GM18507 (cell line): ENCODE results near the gene KLF11.
A peak's percentile ranks its signal among the peaks of the same experiment; 100 is the strongest.
"Not testable (repeated sequence)": the region's sequence is repeated elsewhere in the genome, so short reads cannot be mapped to it uniquely, and the experiment has no call there.

Experiments used
- DNase-seq: peaks from one replicate; pipeline ENCODE4 v3.0.0; 2011; ENCODE audit warnings: low read depth; ENCODE audit not compliant: insufficient read length; ENCODE audit errors: extremely low spot score
- FAIRE-seq: peaks from 2 replicates; lab custom pipeline; 2011; peaks lifted over from hg19 to GRCh38; lab: Jason Lieb, UNC

The KLF11 gene

DNA sequence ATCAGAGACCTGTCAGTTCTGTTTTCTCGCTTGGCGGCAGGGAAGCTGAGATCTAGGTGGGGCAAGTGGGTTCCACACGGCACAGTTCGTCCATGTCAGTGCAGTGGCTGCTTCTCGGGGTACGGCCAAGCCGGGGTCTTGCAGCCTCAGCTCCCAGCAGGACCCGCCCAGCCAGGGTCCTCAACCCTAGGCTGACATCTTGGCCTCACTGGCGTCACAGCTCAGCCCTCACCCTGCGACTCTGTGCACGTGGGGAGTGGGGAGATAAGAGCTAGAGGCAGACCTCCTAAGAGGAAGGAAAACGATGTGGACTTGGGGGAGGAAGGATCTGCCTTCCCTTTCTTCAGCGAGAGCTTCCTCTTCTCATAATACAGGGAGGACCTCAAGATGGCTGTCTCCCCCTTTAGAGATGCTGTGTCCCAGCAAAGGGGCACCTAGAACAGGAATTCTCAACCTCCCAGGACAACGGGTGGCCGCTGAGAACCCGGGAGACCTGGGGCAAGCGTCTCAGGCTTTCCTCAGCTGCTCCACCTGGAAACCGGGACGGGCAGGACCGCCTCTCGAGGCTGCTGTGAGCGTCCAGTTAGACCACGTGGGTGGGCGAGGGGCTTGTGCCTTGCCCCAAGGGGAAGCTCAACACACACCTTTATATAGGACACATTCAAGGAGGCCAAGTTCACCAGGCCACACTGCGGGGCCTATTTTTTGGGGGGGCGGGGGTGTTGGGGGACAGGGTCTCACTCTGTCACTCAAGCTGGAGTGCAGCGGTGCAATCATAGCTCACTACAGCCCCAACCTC lies 23.5 kb upstream of the KLF11 start:
- FAIRE-seq, result no peak
- no peak for DNase-seq

GRCh38 chr2:10022041-10022421 lies 21.3 kb upstream of the KLF11 start:
- DNase-seq, result no peak
- FAIRE-seq, result no peak

GRCh38 chr2:10022445-10022844 lies 20.9 kb upstream of the KLF11 start:
- FAIRE-seq, result no peak

DNA sequence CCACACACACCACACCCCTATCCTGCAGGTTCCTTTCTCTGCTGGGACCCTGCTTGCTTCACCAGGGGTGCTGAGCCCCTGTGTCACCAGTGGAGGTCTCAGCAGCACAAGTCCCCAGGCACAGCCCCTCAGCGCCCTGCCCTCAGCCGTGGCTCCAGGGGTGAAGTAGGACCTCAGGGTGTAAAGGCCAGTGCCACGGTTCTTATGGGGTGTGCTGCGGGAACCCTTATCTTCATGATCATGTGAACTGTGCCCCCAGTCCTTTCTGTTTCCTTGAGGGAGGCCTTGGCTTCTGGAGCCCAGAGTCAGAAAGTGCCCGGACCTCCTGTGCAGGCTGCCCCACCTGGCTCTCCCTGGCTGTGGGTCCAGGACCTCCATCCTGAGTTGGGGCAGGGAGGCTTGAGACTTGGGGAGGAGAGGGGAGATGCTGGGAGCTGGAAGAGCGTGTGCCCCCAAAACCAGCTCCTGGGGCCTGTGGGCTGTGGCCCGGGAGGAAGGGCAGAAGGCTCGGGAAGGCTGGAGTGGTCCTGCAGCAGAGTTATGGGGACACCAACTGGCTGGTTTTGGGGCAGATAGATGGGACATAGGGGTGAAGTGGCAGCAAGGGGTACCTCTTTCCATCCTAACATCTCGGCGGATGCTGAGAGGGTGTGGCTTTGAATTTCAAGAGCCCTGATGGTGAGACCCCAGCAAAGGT lies 20.2 kb upstream of the KLF11 start:
- DNase-seq, result no peak
- FAIRE-seq, result no peak

More at GRCh38 chr2:10022445-10022844, 20.9 kb upstream of the KLF11 start:
- DNase-seq, result no peak

DNA sequence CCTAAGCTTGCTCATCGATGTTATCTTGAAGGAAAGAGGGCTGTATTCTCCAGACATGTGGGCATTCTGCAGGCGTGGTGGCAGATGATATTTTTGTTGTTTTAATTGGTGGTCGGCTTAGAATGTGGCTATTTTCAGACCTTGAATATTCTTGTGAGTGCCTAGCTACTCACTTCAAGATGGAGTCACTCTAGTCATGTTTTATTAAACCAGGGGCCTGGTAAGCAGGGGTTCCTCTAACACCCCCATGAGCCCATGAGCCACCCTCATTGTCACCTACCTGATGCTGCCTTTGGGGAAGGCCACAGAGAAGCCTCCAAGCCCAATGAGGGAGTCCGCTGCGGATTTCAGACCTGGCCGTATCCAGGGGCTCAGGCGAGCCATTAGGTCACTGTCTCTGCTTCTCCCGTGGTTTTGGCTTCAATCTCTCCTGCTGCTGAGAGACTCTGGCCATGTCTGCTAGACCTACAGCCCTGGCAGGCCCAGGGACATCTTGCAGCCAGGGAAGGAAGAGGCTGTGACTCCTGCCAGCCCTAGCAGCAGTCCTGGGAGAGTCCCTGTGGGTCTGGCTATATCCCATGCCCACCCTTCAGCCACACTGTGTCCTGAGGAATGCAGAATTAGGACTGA lies 16.3 kb upstream of the KLF11 start:
- FAIRE-seq (no peak), DNase-seq (no peak)

DNA sequence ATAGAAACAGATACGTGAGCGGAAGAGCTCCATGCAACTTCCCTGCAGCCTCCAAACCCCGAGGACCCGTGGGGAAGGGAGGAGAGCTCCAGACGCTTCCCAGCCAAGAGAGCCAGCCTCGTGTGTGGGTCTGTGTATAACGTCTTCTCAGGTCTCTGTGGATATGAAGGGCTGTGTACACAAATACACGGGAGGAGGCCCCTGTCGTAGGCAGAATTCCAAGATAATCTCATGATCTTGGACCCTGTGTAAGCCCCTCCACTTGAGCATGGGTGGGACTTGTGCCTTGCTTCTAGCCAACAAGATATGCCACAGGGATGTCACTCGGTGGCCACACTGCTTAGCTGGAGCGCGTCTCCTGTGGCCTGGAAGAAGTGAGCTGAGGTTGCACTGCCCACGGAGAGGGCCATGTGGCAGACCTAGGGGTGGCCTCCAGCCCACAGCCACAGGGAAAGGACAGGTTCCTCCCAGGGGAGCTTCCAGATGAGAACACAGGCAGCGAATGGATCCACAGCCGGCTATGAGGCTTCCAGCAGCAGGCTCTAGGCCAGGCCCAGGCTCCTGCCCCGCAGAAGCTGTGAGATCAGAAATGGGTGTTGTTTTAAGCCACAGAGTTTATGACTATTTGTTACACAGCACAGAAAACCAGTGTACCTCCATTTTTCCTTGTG lies 15.6 kb upstream of the KLF11 start:
- DNase-seq, result no peak
- no peak for FAIRE-seq

DNA sequence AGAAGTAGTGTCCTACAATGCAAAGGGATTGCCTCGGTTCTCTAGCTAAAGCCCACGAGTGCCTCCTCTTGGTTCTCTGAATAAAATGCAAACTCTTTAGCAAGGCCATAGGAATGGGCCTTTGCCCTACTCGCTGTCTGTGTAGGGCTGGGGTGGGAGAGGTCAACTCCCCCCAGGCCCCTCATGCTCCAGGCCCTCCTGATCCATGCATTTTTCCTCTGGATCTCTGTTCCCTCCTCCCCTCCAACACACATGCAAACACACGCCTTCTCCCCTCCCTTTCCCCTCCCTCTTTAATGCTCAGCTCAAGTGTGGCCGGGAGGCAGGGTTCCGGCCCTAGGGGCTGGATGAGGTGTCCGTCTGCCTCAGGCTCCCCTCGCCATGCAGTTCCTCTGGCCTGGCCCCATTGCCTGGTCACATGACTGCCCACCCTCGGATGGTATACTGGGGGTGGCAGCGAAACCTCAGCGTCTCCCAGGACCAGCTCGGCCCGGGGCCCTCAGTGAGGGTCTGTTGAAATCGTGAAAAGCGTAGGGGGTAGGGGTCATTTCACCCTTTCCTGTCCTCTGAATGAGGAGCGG lies 14.9 kb upstream of the KLF11 start:
- DNase-seq (no peak), FAIRE-seq (no peak)

GRCh38 chr2:10028988-10029874 lies 14.1 kb upstream of the KLF11 start:
- FAIRE-seq (peak; percentile 68), DNase-seq (peak; percentile 43)

GRCh38 chr2:10029875-10030223 lies 13.5 kb upstream of the KLF11 start:
- FAIRE-seq, result no peak
- no peak for DNase-seq

DNA sequence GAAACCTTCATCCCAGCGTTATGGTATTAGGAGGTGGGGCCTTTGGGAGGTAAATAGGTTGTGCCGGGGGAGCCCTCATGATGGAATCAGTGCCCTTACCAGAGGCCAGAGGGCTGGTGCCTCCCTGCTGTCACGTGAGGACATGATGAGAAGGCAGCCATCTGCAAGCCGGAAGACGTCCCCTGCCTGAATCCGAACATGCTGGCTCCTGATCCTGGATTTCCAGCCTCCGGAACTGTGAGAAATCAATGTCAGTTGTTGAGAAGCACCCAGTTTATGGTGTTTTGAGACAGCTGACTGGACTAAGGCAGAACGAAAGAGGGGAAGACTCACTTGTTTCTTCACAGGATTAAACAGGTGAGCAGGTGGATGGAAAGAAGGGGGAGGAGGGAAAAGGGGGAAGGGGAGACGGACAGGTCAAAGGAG lies 13.0 kb upstream of the KLF11 start:
- FAIRE-seq (no peak), DNase-seq (no peak)

DNA sequence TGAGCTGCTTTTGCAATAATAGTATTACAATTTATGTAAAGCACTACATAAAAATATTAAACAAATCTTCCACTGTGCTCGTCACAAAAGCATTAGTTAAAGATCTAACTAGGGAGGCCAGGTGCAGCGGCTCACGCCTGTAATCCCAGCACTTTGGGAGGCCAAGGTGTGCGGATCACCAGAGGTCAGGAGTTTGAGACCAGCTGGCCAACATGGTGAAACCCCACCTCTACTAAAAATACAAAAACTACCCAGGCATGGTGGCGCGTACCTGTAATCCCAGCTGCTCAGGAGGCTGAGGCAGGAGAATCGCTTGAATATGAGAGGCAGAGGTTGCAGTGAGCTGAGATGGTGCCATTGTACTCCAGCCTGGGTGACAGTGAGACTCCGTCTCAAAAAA lies 12.6 kb upstream of the KLF11 start:
- FAIRE-seq, result not testable (repeated sequence)

DNA sequence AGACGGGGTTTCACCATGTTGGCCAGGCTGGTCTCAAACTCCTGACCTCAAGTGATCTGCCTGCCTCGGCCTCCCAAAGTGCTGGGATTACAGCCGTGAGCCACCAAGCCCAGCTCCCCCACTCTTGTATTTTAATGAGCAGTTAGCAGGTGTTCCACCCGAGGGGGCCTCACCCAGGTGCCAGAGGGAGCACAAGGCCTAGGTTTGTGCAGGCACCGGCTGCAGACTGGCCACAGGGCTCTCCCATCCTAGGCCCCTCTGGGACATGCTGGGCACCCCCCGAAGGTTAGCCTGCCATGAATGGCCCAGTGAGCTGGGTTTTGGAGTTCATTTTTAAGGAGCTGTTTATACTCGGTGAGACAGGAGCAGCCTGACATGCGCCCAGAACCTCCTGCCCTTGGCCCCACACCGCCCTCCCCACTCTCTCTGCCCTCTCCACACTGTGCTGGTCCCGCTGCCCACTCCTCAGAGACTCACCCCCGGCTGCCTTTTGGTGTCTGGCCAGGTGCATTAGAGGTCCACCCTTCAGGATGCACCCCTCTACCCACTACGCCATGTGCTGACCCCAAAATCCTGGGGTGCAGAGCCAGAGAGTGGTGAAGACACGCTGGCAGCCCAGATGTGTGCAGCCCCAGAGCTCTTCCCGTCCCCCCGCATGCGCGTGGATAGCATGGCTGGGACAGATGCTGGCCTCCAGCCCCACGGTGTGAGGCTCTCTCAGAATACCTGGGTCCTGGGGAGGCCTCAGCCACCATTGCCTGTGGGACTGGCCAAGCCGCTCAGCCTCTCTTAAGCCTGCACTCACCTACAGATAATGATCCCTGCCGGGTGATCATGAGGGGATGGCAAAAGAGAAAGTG lies 11.2 kb upstream of the KLF11 start:
- FAIRE-seq, result no peak
- no peak for DNase-seq

More for the DNA sequence above, 12.6 kb upstream of the KLF11 start:
- DNase-seq, result not testable (repeated sequence)

GRCh38 chr2:10032746-10033105 lies 10.6 kb upstream of the KLF11 start:
- DNase-seq (no peak), FAIRE-seq (no peak)

GRCh38 chr2:10033251-10034006 lies 9.9 kb upstream of the KLF11 start:
- DNase-seq (no peak), FAIRE-seq (no peak)

DNA sequence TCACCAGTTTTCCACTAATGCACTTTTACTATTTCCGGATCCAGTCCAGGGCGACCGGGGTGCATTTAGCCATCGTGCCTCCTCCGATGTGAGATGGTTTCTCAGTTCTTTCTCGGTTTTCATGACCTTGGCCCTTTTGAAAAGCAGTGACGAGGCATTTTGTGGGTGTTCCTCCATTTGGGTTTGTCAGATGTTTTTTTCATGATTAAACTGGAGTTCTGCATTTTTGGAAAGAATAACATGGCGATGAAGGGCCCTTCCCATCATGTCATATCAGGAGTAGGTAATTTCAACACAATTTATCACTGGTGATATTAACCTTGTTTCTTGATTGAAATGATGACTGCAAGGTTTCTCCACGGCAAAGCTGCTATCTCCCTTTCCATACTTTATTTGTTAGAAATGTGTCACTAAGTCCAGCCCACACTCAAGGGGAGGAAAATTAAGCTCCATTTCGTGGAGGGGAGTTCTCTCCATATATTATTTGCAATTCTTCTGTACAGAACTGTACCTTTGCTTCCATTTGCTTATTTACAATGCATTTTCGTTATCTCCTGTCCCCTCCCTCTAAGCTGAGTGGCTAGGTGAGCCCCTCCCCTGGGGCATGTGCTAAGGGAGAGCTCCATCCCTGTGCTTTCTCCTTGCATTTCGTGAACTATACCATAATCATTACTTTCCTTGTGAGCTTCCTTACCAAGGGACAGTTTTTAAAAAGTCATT lies 8.9 kb upstream of the KLF11 start:
- no peak for DNase-seq
- FAIRE-seq, result no peak

DNA sequence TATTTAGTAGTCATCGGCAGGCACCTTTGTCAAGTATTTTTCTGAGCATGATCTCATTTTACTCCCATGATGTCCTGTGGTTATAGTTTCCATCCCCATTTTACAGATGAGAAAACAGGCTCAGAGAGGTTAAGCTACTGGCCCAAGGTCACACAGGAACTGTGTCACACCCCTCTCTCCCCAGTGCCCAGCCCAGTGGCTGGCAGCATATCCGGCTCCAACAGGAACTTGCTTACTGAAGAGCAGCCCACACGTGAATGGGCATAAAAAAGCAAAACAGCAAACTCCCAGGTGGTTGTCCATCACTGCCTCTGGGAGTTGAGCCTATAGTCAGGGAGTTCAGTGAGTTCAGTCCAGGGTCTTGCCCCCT lies 8.3 kb upstream of the KLF11 start:
- FAIRE-seq (no peak), DNase-seq (no peak)

DNA sequence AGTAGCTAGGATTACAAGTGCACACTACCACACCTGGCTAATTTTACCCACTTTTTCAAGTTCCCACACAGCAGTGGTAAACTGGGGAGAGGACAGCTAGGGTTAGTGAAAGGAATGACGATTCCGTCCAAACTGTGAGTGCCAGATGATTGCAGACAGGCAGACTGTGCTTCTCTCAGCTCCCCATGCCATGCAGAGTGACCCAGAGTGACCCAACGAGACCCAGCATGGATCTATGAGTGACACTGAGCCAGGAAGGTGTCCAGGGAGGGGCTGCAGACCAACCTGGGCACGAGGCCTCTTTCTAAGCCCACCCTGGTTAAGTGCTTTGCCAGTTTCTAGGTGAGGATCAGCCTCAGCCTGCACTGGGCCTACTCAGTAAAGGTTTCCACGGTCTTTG lies 7.7 kb upstream of the KLF11 start:
- no peak for FAIRE-seq
- DNase-seq, result no peak
